ENCODE measurements around the gene DNAJC7.

Gene DNAJC7

DNA sequence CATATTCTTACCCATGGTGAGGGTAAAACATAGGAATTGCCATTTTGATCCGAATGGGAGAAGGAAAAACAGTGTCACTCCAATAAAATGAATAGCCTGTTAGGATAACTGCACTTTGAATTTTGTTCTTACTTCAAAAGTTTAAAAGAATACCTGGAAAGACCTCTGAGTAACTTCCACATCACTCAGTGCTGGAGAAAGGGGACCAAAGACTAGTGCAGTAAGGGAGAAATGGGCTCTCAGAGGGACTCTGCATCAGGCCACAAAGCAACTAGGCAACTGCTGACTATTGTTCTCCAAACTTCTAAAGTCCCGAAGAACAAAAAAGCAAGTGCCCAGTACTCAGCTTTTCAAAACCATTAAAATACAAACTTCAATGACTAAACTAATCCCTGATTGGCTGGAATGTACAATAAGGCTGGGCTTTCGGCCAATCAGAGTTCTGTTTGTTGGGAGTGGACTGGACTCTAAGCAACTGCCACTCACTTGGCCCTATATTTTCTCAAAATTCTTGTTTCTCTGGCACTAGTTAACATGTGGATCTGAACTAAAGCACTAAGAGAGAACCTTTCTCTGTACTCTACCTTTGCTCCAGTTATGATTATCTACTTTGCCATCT is 6.2 kb downstream of the DNAJC7 start:
- peak; percentile 56 for DNase-seq

DNA sequence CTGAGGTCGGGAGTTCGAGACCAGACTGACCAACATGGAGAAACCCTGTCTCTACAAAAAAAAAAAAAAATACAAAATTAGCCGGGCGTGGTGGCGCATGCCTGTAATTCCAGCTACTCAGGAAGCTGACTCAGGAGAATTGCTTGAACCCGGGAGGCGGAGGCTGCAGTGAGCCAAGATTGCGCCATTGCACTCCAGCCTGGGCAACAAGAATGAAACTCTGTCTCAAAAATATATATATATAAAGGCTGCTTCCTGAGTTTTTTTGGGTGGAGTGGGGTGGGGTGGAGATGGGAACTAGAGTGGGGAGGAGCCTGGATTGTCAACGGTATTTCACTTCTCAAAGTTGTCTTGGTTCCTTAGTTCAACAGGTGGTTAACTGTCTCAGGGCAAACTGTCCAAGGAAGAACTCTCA is 7.0 kb downstream of the DNAJC7 start:
- peak; percentile 72 for DNase-seq

DNA sequence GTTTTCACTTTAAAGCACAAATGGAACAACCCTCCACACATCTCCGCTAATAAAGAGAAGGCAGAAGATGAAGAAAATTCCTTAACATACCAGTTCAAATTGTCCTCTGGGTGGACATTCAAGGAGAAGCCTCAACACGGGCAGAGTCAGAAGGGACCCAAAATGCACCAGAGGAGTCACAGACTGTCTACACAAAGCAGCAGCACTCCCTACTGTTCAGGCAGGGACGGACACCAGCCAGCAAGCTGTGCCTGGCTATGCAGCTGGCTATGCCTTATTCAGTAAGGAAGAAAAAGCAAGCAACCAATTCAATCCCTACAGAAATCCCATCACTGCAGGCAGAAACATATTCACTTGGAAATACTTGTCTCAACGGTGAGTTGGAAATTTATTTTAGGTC is 8.1 kb downstream of the DNAJC7 start:
- DNase-seq: peak; percentile 35

DNA sequence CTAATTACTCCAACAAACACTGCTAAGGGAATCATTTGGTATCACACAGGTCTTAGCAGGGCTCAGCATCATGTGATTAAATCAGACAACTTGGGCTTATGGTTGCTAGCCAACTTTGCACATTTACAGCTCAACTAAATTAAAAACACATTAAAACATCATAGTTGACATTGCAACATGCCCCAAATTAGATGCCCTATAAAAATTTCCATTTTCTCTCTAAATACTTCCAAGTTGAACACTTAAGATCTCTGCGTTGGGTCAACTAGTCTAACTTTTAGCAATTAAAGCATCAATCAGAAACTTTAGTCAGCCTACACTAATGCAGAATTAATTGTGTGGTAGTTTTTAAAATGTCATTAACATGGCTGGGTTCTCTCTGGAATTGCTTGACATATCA is 12.1 kb downstream of the DNAJC7 start:
- DNase-seq: no peak

DNA sequence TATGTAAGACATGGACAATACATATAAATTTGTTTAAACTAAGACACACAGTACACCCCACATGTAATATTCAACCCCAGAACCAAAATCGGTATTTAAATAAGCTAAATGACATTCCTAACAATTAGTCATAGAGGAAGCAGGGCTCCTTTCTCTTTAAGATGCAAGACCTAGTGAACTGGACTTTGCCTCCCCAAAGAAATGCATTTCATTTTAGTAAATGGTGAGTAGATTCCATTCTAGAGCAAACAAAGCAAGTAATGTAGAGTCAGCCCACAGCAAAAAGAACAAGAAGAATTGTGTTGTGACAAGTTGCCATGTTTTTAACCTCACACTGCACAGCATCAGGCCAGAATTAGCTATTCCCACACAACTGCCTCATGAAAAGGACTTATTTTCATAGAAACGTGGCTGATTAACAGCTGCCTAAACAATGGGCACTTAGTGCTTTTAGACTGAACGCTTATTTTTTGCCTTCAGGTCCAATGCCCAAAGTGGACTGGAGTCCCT is 14.4 kb downstream of the DNAJC7 start:
- DNase-seq: no peak

DNA sequence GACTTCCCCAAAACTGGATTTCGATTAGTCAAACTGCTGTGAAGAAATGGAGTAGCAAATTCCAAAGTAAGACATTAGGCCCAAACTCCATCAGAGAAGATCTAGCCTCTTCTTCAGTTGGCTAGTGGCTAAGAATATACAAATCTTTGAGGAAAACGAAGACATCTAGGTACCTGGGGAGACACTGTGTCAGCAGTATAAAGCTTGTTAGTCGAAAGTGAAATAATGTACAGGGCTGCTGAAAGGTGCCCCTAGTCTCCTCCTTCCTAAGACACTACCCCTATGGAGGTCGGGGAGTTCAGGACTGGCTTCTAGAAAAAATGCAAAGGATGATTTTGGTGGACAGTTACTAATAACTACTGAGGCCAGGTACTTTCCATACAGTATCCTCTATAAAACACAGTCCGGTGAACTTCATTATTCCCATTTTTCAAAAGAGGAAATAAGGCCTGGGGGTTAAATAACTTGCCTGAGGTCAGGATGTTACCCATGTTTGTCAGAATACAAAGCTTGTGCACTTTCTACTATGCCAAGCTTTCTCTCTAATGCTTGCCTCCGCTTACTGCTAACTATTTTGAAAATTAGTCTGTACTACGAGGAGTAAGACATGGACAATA is 15.0 kb downstream of the DNAJC7 start:
- DNase-seq: no peak

DNA sequence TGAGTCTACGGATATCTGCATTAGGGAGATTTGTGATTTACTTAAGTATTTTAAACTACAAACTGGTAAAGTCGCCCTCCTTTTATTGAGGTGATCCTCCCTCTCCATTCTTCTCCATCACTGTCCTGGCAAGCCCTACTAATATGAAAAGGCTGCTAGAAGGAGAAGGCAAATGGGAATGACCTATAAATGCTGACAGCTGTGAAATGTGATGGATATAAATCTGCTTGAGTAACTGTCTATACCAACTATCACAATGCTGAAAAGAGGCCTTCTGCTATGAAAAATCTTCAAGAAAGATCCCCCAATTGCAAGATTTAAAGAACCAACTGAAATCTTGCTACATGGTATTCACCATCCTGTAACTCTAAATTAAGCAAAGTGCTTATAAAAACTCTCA is 15.5 kb downstream of the DNAJC7 start:
- no peak for DNase-seq

DNA sequence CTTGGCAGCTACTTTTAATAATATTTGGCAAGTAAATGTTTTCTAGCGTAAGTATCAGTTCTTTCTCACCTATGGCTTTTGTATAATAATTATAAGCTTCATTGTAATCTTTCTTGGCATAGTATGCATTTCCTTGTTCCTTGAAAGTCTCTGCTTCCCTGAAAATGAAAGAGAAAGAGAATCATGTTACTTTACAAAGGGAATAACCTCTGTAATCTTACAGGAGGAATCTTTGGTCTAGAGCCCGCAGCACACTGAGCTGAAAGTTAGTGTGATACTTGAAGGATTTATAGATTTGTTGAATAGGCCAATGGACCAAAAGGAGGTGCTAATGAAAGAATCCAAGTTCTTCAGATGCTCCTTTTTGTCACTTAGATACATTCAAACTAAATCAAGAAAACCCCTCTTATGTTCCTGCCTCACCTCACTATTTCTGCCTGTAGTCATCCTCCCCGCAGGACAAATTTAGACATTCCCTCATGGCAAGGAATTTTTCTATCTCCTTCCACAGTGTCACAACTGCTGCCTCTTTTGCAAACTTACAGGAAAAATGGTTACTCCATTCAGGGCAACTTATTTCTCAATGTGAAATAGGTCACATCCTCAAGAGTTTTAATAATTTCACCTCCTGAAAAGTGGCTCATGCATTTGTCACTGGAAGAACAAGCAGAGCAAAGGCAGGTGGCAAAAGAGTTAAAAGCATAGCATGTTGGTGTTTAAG is 16.7 kb downstream of the DNAJC7 start:
- peak; percentile 63 for DNase-seq

DNA sequence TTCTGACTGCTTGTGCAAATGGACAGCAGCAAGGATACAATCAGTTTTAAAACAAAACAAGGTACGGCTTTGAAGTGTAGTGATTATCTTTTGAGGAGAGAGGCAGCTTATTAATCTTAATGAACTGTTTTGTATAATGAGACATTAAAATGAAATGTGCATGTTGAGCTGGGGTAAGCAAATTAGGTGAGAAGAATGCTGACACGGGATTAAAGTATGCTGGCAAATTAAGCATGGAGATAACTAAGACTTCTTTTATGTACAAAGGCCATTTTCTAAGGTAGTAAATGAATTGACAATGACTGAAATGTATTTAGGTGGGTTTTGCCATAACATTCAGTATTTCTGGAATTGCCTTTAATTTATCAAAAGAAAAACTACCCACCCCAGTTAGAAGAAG is 18.7 kb downstream of the DNAJC7 start:
- DNase-seq: no peak

DNA sequence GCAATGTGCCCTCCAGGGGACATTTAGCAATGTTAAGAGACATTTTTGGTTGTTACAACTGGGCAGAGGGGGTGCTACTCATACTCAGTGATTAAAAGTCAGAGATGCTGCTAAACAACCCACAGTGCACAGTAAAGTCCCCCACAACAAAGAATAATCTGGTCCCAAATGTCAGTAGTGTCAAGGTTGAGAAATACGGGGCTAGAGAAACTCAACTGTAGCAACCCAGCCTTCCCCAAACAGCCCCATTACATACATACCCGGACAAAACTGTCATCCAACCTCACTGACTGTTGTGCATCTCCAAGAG is 20.4 kb downstream of the DNAJC7 start:
- DNase-seq: no peak

DNA sequence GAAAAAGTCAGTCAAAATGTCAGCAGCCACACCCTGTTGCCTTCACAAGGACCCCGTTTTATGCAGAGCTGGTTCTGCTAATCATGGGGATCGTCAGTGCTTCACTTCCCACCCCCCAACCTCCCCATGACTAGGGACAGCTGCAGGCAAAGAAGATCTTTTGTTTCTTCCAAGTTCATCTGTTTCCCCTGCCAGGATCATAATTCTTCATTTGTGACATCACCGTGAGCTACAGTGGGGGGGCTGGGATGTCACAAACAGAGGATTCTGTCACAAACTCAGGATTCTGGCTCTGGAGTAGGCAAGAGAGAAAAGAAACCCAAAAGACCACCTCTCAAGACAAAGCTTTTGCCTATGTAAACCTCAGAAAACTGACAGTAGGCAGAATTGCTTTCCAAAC is 24.7 kb downstream of the DNAJC7 start:
- DNase-seq: no peak

DNA sequence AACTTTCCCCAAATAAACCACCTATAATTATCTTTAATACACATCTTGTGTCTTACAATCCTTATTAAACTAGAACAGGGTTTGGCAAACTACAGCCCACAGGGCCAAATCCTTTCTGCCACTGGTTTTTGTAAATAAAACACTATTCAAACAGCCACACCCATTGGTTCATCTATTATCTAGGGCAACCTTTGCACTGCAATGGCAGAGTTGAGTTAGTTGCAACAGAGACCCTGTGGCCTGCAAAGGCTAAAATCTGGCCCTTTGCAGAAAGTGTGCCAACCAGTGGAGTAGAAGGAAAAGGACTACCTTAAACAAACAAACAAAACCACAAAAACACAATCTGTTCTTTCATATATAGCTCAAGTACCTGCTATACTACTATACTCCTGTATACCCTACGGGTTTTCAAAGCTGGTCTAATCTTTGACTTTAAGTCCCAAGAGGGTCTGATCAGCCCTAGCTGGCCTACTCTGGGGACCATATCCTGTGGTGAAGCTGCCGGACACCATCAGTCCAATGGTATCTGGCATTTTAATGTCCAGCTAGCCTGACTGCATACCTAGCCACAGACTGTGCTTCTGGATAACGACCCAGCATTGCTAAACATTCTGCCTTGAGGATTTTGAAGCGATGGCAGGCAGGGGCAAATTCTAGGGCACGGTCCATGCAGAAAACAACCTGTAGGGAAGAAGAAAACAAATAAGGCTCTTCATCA is 27.4 kb downstream of the DNAJC7 start:
- no peak for DNase-seq

DNA sequence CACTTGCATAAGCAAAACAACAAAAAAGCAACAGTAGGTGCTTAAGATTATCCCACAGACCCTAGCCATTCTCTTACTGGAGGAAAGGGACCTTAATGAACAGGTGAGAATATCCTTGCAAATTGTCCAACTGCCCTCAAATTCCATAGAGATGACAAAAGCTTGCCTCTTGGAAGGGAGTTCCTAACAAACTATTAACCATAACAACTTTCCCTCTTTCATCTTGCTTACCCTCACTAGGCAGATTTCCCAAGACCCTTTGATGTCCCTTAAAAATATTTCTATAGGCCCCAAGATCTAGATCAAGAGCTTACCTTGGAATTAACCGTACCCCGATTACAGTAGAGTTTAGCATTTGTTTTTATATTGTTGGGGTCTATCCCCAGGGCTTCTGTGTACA is 28.8 kb downstream of the DNAJC7 start:
- no peak for DNase-seq

DNA sequence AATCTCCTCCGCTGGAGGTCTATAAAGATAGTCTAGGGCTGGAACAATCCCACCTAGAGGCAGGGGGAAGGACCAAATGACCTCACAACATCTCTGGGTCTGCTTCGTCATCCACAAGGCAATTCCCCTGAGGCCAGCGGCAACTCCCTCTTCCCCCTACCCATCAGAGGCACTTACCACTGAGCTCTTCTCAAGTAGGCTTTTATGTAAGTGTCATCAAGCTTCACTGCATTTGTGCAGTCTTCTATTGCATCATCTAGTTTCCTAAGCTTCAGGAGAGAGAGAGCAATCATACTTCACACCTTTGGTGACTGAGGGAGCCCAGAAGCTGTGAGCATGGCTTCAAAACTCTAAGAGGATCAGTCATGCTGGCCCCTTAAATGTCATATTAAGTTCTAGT is 29.6 kb downstream of the DNAJC7 start:
- no peak for DNase-seq

DNA sequence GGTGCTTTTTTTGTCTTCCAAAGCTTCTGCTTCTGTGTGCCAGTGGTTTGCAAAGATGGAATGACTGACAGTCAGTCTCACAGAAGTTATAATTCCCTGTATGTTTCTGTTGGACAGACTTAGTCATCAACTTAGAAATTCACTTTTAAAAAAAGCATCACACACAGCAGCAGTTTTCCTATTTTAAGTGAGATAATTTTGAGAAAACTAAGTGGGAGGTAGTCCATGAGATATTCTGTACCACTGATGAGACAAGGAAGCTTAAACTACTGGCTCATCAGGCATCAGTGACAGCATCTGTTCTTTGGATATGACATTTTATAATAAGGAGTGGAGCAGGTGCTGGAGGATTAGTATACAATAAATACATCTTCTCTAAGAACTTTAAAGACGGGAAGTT is 30.6 kb downstream of the DNAJC7 start:
- DNase-seq: no peak

DNA sequence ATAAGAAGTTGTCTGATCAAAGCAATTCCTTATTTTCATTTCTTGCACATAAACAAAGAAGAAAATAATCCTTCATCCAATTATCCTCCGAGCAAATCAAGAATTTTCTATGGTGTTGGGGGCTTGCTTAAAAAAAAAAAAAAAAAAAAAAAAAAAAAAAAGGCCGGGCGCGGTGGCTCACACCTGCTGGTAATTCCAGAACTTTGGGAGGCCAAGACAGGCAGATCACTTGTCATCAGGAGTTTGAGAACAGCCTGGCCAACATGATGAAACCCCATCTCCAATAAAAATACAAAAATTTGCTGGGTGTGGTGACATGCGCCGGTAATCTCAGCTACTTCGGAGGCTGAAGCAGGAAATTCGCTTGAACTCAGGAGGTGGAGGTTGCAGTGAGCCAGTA is 31.3 kb downstream of the DNAJC7 start:
- no peak for DNase-seq

DNA sequence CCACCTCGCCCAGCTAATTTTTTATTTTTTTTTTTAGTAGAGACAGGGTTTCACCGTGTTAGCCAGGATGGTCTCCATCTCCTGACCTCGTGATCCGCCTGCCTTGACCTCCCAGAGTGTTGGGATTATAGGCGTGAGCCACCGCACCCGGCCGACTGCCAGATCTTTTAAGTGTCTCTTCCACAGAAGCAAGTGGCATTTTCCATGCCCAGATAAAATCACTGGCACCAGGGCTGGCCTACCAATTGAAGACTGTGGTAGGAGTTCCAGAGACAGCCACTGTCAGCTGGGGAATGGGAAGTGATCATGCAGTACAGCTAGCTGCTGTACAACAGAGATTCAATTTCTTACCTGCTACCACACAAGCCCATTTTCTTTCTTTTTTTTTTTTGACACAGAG is 32.8 kb downstream of the DNAJC7 start:
- DNase-seq: no peak

DNA sequence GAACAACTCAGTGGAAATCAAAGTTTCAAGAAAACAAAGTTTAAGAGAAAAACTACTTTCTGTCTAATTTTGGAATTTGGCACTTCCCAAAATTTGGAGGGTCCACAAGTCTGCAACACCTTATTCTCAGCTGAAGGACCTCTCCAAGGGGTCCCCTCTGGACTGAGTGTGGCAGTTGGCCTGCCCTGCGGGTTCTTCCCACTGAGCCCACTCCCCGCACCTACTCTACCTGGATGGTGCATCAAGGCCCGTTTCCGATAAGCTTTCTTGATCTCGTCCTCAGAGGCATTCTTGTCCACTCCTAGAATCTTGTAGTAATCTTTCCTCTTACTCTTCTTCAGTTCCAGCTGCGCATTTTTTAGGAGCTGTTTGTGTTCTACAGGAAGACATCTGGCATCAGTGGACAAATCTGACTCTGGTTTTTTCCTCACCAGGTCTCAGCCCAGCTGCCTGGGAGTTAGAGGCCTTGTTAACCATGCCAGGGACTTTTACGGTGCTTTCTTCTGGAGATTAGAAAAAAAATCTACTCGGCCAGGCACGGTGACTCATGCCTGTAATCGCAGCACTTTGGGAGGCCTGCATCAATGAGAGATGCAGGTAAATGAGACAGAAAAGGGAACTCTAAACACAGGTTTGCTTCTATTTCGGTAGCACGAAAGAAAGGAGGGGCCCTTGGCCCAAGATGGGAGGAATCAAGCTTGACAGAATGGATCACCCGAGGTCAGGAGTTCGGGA is 35.0 kb downstream of the DNAJC7 start:
- DNase-seq: no peak

DNA sequence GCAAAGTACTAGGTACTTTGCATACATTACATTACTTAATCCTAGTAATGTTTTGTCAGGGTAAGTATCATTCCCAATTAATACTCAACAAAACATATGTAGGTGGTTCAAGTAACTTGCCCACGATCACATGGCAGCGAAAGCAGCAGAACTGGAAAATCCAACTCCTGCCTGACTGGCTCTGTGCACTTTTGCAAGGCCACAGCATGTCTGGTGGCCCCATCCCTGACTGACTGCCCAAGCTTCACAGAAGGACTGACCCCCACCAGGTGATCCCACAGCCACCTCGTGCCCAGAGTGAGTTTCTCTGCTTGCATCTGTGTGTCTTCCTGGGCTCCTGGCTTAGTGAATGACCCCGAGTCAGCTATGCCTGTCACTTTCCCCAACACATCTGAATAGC is 39.2 kb downstream of the DNAJC7 start:
- DNase-seq: no peak

DNA sequence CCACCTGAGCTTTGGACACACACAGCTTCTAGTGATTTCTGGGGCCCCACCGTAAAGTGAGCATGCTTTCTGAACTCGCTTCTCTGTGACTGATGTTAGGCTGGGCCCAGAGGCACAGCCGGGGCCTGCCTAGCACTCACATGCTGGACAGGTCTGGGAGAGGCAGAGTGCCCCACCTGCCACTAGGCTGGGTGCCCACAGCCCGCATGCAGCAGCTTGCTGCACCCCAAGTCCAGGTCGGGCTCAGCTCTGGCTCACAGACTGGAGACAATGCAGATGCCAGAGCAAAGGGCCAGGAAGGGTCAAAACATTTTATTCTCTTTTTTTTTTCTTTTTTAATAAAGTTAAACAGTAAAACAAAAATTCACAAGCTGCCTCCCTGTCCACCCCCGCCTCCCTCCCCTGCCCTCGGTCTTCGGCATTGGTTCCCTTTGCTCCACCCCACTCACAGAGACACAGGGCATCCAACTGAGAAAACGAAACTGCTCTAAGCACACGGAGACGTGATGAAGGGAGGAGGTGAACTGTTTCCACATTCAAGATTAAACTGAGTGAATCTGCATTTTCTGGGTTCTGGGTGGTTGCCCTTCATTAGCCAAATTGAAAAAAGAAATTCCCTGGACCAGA is 41.0 kb downstream of the DNAJC7 start:
- no peak for DNase-seq

DNA sequence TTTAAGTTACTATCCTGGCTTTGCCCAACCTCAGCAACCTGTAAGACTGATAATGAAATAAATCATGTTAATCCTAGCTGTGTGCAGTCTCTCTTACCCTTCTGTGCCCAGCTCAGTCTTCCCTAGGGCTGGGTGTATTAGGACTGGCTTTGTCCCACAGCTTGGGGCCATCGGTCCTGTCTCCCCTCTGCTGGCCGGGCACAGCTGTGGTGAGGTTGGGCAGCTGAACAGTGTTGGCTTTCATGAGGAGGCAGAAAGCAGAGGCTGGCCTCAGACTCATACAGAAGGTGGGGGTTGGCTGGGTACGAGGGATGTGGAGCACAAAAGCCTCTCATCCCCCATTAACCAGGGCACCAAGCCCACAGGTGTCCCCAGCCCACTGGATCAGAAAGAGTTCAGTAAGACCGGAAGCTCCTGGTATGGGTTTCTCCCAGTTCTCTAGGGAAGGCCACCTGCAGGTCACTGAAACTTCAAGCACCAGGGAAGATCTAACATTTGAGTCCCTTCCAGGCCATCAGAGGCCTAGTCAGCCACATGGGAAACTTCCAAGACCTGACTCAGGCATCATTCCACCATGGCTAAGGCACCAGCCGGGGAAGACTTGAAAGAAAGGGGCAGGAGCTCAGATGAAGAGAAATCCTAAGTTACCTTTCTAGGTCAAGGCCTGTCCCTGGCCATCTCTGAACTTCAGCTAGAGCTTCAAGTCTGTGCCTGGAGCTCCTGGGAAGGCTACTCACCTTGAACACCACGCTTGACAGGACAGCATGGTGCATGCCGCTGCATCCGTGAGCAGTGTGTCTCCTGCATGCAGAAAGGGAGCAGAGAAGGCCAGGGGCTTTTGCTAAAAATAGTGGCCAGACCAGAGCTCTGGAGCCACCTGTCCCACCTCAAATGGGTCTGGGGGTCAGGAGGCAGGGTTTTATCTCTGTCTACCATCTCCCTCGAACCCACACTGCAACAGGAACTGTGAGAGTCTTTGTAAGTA is 41.8 kb downstream of the DNAJC7 start:
- DNase-seq: no peak

Measured in inflammatory macrophage treated with lipopolysaccharide for 4 hours (primary cell).